Activated CD4-positive, CD25-positive, alpha-beta regulatory T cell (primary cell): ENCODE results near the gene LRMDA.

ENCODE experiments used
- DNase-seq, 4 experiments: peaks; one replicate each; lab custom pipeline; 2025; lab: John Stamatoyannopoulos, UW

LRMDA gene

DNA sequence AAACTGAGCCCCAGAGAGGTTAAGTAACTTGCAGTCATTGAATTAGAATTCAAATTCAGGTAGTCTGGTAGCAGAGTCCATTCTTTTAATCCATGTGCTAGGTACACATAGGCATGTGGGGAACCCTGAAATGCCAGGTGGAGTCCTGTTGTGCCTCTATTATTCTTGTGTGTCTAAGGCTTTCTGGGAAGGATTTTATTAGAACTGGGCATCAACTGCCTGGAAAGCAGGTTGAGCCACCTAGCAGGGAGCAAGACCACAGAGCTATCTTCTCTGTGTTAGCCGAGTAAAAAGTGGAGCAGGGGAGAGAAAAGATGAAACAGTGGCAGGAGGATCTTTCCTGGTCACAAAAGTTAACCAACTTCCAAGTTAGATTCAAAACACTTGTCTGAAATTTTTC, 494.6 kb downstream of the LRMDA start:
- DNase-seq = no peak

GRCh38 chr10:75926763-75927162, 495.3 kb downstream of the LRMDA start:
- no peak for DNase-seq

GRCh38 chr10:75928231-75928630, 496.8 kb downstream of the LRMDA start:
- no peak for DNase-seq

DNA sequence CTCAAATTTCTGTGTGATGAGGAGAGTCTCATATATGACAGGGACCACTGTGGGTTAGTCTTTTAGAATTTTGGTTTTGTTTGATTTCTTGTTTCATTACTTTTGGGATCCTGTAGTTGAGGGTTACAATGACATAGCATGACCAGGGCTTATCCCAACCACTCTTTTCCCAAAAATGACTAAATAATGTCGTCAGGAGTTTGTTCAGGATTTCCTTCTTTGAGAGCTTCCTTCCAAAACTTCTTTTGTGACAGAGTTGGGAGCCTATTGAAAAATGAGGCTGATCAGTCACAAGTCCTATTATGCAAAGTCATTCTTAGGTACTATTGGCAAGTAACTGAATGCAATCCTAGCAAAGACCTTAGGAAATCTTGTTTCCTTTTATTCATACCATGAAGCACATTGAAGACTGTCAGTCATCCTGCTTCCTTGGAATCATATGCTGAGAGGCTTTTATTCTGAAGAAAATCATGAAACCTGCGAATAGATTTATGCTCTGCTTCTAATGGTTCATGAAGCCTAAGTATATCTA, 498.3 kb downstream of the LRMDA start:
- no peak for DNase-seq

DNA sequence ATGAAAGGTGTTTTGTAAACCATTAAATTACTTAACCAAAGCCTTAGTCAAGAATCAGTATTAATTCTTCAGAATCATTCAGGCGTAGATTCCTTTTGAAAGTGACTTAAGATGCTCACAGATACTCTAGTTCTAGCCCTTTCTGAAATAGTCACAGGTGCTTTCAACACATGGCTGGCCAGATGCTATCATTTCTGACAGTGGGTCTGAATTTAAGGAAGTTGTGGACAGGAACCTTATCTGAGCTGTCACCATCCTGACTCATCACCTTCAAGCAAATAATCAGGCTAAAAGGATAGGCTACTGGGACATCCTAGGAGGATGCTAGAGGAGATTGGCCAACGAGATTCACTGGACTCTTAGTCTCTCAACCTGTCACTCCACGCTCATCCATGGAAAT, 501.5 kb downstream of the LRMDA start:
- DNase-seq = no peak

- DNase-seq = no peak
Measured at GRCh38 chr10:75935240-75935639, 503.8 kb downstream of the LRMDA start.

GRCh38 chr10:75935650-75936400, 504.4 kb downstream of the LRMDA start:
- DNase-seq = no peak

- no peak for DNase-seq
Measured at GRCh38 chr10:75936841-75937240, 505.4 kb downstream of the LRMDA start.

DNA sequence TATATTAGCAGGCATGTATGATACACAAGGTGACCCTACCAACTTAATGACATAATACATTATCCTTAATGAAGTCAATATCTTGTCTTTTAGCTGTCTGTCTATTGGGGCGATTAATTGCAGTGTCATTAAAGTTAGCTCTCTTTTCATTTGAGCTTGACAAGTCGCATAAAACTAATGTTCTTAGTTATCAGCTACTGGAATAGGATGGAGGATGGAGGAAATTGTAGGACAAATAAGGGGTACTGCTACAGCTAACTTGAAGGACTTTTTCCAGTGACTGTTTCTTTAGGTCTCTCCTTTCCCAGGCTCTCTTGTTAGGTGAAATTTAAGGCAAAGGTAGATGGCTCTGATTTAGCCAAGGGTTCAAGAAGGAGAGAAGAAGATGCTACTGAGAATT, 506.4 kb downstream of the LRMDA start:
- no peak for DNase-seq

DNA sequence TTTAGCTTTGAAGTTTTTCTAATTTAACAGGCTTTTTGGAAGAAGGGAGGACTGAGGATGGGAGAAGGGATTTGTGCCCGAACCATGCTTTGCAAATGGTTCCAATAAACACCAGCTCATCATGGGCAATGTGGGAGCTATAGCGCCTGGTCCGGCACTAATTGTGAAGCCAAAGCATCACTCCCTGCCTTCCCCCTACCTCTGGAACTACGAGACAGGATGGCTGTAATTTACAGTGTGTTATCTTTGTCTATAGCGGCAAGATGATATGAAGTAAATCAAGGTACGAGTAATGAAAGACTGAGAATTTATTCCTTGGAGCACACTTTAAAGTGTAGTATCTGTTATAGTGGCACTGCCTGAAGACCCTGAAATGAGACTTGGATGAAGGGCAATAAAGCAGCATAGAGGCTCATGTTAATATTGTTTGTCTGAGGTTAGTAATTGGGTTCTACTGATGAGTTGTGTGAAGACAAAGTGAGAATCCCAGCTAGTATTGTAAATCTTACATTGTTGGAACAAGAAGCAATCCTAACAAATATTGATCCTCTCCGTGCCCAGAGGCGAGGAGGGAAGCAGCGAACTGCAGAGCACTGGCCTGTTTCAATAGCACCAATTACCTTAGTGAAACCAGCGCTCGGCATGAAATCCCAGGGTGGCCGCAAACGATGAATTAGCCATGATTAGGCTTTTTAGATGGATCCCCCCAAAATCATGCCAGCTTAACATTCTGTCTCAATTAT, 507.1 kb downstream of the LRMDA start:
- no peak for DNase-seq

GRCh38 chr10:75939541-75939940, 508.1 kb downstream of the LRMDA start:
- DNase-seq = no peak

- DNase-seq = no peak
Measured at GRCh38 chr10:75940742-75941141, 509.3 kb downstream of the LRMDA start.

DNA sequence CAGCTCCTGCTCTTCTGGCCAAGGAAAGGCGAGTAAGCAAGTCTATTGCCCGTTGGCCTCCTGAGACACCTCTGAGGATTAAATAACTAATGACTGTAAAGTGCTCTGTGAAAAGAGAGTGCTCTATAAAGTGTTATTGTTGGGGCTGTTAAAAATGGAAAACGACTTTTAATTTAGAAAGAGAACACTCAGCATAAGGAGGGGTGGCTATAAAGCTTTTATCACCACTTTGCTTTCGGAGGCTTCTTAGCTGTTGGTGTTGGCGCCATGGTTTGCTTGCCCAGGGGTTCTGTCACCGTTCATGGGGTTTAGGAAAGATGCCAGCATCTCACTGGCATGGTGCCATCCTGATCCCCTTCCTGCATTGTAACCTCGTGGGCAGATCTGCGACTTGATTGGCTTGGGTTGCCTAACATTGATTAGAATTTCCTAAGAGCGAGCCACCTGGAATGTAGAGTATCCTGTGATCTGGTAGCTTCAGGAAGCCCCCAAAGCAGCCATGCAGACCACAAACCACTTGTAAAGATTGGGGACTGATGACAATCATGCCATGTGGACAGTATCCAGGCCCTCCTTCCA, 509.9 kb downstream of the LRMDA start:
- no peak for DNase-seq

DNA sequence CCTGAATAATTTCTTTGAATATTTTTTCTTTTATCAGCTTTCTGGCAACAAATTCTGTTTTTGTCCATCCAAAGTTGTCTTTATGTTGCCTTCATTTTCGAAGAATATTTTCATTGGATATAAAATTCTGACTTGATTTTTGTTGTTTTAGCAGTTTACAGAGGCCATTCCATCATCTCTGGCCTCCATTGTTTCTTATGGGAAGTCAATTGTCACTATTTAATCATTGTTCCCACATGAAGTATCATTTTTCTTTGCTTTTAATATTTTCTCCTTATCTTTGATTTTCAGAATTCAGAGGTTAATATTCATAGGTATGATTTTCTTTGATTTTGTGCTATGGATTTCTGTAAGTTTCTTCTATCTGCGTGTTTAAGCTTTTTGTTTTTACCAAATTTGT, 512.6 kb downstream of the LRMDA start:
- no peak for DNase-seq

- DNase-seq = no peak
Measured at GRCh38 chr10:75948583-75948982, 517.2 kb downstream of the LRMDA start.

DNA sequence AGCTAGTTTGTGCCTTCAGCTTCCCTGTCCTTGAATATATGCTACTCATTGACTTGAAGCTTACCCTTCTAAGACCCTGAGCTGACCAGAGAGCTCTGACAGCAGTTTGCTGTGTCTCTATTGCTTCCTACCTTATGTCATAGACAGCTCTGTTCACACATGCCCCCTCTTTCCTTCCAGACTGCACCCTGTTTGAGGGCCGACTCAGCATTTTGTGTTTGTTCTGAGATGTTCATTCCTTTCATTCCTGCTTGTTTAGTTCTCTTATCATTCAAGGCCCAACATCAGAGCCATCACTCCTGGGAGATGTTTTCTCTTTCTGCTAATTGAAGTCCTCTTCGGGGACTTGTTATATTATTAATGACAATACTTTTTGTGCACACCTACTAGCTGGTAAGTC, 518.9 kb downstream of the LRMDA start:
- no peak for DNase-seq

- DNase-seq = no peak
Measured at GRCh38 chr10:75950997-75951589, 519.7 kb downstream of the LRMDA start.

- no peak for DNase-seq
Measured at GRCh38 chr10:75951627-75952026, 520.2 kb downstream of the LRMDA start.

DNA sequence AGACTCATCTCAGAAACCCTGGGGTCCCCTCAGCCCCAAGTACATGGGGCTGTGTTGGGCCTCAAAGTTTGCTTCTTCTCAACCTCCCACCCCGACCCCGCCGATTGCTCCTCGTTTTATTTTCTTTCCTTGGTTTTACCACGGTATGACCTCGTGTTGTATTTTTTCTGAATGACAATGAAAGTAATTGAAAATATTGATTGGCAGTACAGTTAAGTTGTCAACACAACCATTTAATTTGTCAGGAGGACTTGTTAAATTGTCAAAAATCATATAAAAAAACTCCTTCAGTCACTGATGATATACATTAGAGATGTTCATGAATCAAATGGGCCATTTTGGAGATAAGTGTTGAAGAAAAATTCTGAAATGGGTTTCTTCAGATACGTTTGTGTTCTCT, 520.7 kb downstream of the LRMDA start:
- no peak for DNase-seq

- DNase-seq = no peak
Measured at GRCh38 chr10:75954486-75954885, 523.1 kb downstream of the LRMDA start.

DNA sequence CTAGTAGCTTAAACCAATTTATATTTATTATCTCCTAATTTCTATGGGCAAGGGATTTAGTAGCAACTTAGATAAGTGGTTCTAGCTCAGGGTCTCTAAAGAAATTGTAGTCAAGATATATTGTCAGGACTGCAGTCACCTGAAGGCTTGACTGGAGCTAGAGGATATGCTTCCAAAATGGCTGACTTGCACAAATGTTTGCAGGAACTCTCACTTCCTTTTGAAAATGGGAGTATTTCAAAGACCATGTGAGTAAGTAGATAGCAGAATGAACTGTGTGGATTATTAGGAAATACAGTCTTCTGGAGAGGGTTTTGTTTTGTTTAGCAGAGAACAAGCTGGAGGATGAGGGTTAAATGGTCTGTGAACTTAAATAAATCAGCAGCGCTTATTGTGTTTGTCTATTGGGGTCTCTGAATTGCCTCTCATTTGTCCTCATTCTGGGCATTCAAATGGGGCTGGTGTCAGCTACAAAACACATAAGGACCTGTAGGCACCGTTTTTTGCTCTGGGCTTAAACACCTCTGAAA, 524.6 kb downstream of the LRMDA start:
- DNase-seq = no peak

DNA sequence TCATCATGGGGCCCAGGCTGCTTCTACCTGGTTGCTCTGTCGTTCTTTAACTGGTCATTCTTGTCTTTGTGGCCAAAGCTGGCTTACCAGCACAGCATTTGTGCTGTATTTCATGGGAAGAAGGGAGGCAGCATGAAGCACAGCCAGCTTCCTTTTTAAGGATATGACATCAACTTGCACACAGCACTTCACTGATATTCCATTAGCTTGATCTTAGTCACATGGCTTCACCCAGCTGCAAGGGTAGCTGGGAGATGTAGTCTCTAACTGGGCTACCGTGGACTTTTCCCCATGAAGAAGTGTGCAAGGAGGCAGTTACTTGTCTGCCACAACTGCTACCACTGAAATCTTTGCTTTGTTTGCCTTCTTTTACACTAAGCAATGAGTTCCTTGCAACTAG, 525.2 kb downstream of the LRMDA start:
- no peak for DNase-seq
